GM18870 (cell line): Measurements from ENCODE around the gene BDKRB1.
"Not testable (repeated sequence)": the region's sequence is repeated elsewhere in the genome, so short reads cannot be mapped to it uniquely, and the experiment has no call there.

Source experiments
- ATAC-seq: cut with Tn5 transposase; IDR thresholded peaks from one replicate; pipeline ENCODE4 v1.9.1; 2021; ENCODE audit warnings: moderate library complexity; ENCODE audit not compliant: unreplicated experiment

Gene BDKRB1

GRCh38 chr14:96232506-96232905 is 23.5 kb upstream of the BDKRB1 start:
- no peak for ATAC-seq

- ATAC-seq = no peak
Measured at GRCh38 chr14:96233661-96234060, 22.3 kb upstream of the BDKRB1 start.

- ATAC-seq = no peak
Measured at GRCh38 chr14:96235426-96235825, 20.6 kb upstream of the BDKRB1 start.

- no peak for ATAC-seq
Measured at GRCh38 chr14:96237641-96238040, 18.4 kb upstream of the BDKRB1 start.

- ATAC-seq = no peak
Measured at GRCh38 chr14:96238676-96239265, 17.2 kb upstream of the BDKRB1 start.

- no peak for ATAC-seq
Measured at GRCh38 chr14:96239711-96240141, 16.3 kb upstream of the BDKRB1 start.

- ATAC-seq = no peak
Measured at GRCh38 chr14:96240641-96241040, 15.4 kb upstream of the BDKRB1 start.

GRCh38 chr14:96242126-96242525 is 13.9 kb upstream of the BDKRB1 start:
- ATAC-seq = no peak

- no peak for ATAC-seq
Measured at GRCh38 chr14:96243785-96244184, 12.2 kb upstream of the BDKRB1 start.

- not testable (repeated sequence) for ATAC-seq
Measured at GRCh38 chr14:96245074-96245473, 10.9 kb upstream of the BDKRB1 start.

- no peak for ATAC-seq
Measured at GRCh38 chr14:96245710-96246538, 10.1 kb upstream of the BDKRB1 start.

- no peak for ATAC-seq
Measured at GRCh38 chr14:96246539-96246847, 9.5 kb upstream of the BDKRB1 start.

- no peak for ATAC-seq
Measured at GRCh38 chr14:96247031-96247430, 9.0 kb upstream of the BDKRB1 start.

- ATAC-seq = no peak
Measured at GRCh38 chr14:96249029-96249428, 7.0 kb upstream of the BDKRB1 start.

GRCh38 chr14:96250485-96250884 is 5.5 kb upstream of the BDKRB1 start:
- ATAC-seq = no peak

- no peak for ATAC-seq
Measured at GRCh38 chr14:96251656-96252155, 4.3 kb upstream of the BDKRB1 start.

- no peak for ATAC-seq
Measured at GRCh38 chr14:96252323-96252998, 3.5 kb upstream of the BDKRB1 start.

GRCh38 chr14:96252999-96253539 is 2.9 kb upstream of the BDKRB1 start:
- ATAC-seq = no peak

- ATAC-seq = no peak
Measured at GRCh38 chr14:96254687-96255086, 1.3 kb upstream of the BDKRB1 start.

- ATAC-seq = no peak
Measured at GRCh38 chr14:96256407-96256806, 397 bp downstream of the BDKRB1 start.

- no peak for ATAC-seq
Measured at GRCh38 chr14:96257056-96257455, 1.0 kb downstream of the BDKRB1 start.

GRCh38 chr14:96257900-96258299 is 1.9 kb downstream of the BDKRB1 start:
- ATAC-seq = no peak
